ENCODE results near the gene CYP27A1. TPM values are rescaled to one million over a fixed set of nuclear protein-coding genes. Genes with fewer than 3 reads are reported as not detected.

The CYP27A1 gene
- total RNA-seq, 1 donor, result 25.0 TPM

DNA sequence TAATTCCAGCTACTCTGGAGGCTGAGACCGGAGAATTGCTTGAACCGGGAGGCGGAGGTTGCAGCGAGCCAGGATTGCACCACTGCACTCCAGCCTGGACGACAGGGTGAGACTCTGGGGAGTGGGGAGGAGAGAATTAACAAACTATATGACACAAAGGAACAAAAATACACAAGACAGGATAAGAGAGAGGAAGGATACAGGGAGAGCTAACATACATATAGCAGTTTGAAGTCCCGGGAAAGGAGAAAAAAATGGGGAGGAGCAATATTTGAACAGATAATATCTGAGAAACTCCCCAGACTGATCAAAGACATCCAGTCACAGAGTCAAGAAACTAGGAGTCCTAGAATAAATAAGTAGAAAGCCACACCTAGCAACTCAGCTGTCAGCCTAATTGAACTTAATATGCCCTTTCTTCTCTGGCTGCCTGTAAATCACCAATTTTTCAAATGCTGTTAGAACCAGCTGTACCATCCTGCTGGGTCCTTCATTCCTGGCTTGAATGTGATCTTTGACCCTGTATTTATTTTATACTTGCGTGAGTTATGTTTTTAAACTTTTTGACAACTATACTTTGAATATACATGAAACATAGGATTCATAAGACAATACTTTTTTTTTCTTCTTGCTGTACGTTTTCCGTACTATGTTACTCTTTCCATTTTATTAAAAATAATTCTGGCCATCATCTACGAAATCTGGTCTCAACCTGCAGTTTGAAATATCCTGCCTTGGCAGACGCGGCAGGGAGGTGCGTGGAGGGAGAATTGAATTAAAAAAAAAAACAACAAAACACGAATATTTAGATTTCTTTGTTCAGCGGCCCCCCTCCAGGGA is 876 bp upstream of the CYP27A1 start:
- no peaks in the 10 kb centered on the region for H3K79me2 ChIP-seq (ENCODE audit: insufficient read depth, low read length)
- TF ChIP-seq, protein P1, sequence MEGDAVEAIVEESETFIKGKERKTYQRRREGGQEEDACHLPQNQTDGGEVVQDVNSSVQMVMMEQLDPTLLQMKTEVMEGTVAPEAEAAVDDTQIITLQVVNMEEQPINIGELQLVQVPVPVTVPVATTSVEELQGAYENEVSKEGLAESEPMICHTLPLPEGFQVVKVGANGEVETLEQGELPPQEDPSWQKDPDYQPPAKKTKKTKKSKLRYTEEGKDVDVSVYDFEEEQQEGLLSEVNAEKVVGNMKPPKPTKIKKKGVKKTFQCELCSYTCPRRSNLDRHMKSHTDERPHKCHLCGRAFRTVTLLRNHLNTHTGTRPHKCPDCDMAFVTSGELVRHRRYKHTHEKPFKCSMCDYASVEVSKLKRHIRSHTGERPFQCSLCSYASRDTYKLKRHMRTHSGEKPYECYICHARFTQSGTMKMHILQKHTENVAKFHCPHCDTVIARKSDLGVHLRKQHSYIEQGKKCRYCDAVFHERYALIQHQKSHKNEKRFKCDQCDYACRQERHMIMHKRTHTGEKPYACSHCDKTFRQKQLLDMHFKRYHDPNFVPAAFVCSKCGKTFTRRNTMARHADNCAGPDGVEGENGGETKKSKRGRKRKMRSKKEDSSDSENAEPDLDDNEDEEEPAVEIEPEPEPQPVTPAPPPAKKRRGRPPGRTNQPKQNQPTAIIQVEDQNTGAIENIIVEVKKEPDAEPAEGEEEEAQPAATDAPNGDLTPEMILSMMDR (IDR thresholded peaks at IDR 0.05; ENCODE audit: extremely low read depth, low read depth, low read length), result no peak
- no peaks in the 10 kb centered on the region for H3K9me3 ChIP-seq (ENCODE audit: low read depth, low read length)
- peak overlapping the region; percentile 76 for H2AFZ ChIP-seq (ENCODE audit: low read length)
- H3K27me3 ChIP-seq (ENCODE audit: insufficient read depth, low read length), result peaks cover 3% of the 10 kb centered on the region
- H3K4me2 ChIP-seq (ENCODE audit: insufficient read depth, low read length), result peak overlapping the region; percentile 85
- H3K36me3 ChIP-seq (ENCODE audit: insufficient read depth, low read length), result no peaks in the 10 kb centered on the region
- DNase-seq (ENCODE audit: insufficient read length, low spot score, missing footprints), result peak; percentile 86
- H3K4me1 ChIP-seq (ENCODE audit: insufficient read depth, low read length), result peaks cover 10% of the 10 kb centered on the region
- no peaks in the 10 kb centered on the region for H4K20me1 ChIP-seq (ENCODE audit: insufficient read depth, low read length)
- H3K4me3 ChIP-seq (ENCODE audit: insufficient read depth, low read length), result peak overlapping the region; percentile 81
- peak overlapping the region; percentile 15 for H3K27ac ChIP-seq (ENCODE audit: low read depth, low read length)

DNA sequence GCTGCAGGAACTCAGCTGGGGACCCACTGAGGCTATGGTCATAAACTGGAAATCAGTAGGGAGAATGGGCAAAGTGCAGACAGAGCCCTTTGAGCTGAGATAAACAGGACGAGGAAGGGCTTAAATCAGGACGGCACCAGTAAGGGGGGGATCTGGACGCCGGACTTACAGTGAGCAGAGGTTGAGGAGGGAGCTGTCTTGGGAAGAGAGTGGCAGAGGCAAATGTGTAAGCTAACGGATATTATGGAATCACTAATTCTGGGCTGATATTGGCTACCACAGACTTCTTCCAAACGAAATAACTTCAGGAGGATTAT is 539 bp downstream of the CYP27A1 start:
- Histone ChIP-seq H3K79me2 (ENCODE audit: insufficient read depth, low read length) (no peaks in the 10 kb centered on the region), H3K36me3 (ENCODE audit: insufficient read depth, low read length) (no peaks in the 10 kb centered on the region), H3K27ac (ENCODE audit: low read depth, low read length) (no peak overlapping the region), H3K27me3 (ENCODE audit: insufficient read depth, low read length) (peaks cover 3% of the 10 kb centered on the region), H4K20me1 (ENCODE audit: insufficient read depth, low read length) (no peaks in the 10 kb centered on the region), H2AFZ (ENCODE audit: low read length) (peak overlapping the region; percentile 76), H3K4me1 (ENCODE audit: insufficient read depth, low read length) (peaks cover 10% of the 10 kb centered on the region), H3K4me2 (ENCODE audit: insufficient read depth, low read length) (peak overlapping the region; percentile 85), H3K9me3 (ENCODE audit: low read depth, low read length) (no peaks in the 10 kb centered on the region), H3K4me3 (ENCODE audit: insufficient read depth, low read length) (peak overlapping the region; percentile 81)
- TF ChIP-seq, protein P1 (IDR thresholded peaks at IDR 0.05; ENCODE audit: extremely low read depth, low read depth, low read length), result no peak
- peak; percentile 63 for DNase-seq (ENCODE audit: insufficient read length, low spot score, missing footprints)

DNA sequence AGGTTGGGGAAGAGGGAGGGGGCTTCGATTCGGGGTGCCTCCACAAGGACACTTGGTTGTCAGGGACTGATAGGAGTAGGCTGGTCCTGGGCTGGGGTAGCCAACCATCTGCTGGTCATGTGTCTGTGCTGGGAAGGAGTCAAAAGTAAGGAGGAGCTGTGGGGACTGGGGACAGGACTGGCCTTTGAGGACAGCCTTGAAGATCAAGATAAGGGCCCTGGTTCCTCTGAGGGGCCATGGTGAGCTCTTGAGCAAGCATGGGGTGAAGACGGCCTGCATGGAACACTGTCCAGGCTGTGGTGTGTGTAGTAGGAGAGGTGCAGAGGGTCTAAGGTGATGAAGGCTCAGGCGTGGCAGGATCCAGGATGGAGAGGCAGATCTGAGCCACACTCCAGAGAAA is 1.7 kb downstream of the CYP27A1 start:
- no peaks in the 10 kb centered on the region for H4K20me1 ChIP-seq (ENCODE audit: insufficient read depth, low read length)
- no peak overlapping the region for H3K4me3 ChIP-seq (ENCODE audit: insufficient read depth, low read length)
- peaks cover 3% of the 10 kb centered on the region for H3K27me3 ChIP-seq (ENCODE audit: insufficient read depth, low read length)
- H3K36me3 ChIP-seq (ENCODE audit: insufficient read depth, low read length), result no peaks in the 10 kb centered on the region
- H3K27ac ChIP-seq (ENCODE audit: low read depth, low read length), result no peak overlapping the region
- H3K4me2 ChIP-seq (ENCODE audit: insufficient read depth, low read length), result no peak overlapping the region
- no peaks in the 10 kb centered on the region for H3K9me3 ChIP-seq (ENCODE audit: low read depth, low read length)
- TF ChIP-seq, protein P1 (IDR thresholded peaks at IDR 0.05; ENCODE audit: extremely low read depth, low read depth, low read length), result no peak
- peaks cover 10% of the 10 kb centered on the region for H3K4me1 ChIP-seq (ENCODE audit: insufficient read depth, low read length)
- DNase-seq (ENCODE audit: insufficient read length, low spot score, missing footprints), result peak; percentile 48
- H3K79me2 ChIP-seq (ENCODE audit: insufficient read depth, low read length), result no peaks in the 10 kb centered on the region
- no peak overlapping the region for H2AFZ ChIP-seq (ENCODE audit: low read length)

DNA sequence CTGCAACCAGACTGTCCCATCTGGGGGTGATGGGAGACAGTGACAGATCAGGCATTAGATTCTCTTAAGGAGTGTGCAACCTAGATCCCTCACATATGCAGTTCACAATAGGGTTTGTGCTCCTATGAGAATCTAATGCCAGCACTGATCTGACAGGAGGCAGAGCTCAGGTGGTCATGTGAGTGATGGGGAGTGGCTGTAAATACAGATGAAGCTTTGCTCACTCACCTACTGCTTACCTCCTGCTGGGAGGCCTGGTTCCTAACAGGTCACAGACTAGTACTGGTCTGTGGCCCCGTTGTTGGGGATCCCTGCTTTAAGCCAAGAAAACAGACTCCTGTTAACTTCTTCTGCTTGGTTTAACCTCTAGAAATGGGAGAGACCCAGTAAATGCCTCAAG is 3.2 kb downstream of the CYP27A1 start:
- DNase-seq (ENCODE audit: insufficient read length, low spot score, missing footprints), result no peak
- no peak overlapping the region for H2AFZ ChIP-seq (ENCODE audit: low read length)
- no peaks in the 10 kb centered on the region for H3K9me3 ChIP-seq (ENCODE audit: low read depth, low read length)
- H3K4me2 ChIP-seq (ENCODE audit: insufficient read depth, low read length), result no peak overlapping the region
- peaks cover 5% of the 10 kb centered on the region for H4K20me1 ChIP-seq (ENCODE audit: insufficient read depth, low read length)
- H3K27ac ChIP-seq (ENCODE audit: low read depth, low read length), result no peak overlapping the region
- peaks cover 3% of the 10 kb centered on the region for H3K27me3 ChIP-seq (ENCODE audit: insufficient read depth, low read length)
- H3K4me3 ChIP-seq (ENCODE audit: insufficient read depth, low read length), result no peak overlapping the region
- TF ChIP-seq, protein P1 (IDR thresholded peaks at IDR 0.05; ENCODE audit: extremely low read depth, low read depth, low read length), result no peak
- no peaks in the 10 kb centered on the region for H3K79me2 ChIP-seq (ENCODE audit: insufficient read depth, low read length)
- H3K36me3 ChIP-seq (ENCODE audit: insufficient read depth, low read length), result no peaks in the 10 kb centered on the region
- peaks cover 10% of the 10 kb centered on the region for H3K4me1 ChIP-seq (ENCODE audit: insufficient read depth, low read length)

Data from osteoblast (primary cell).